Stimulated activated CD4-positive, alpha-beta T cell treated with anti-CD3 and anti-CD28 coated beads, Interleukin-15, amount 100 ng/mL, for 1 hour (primary cell): Measurements from ENCODE around the gene CTH.
"Not testable (repeated sequence)": the region's sequence is repeated elsewhere in the genome, so short reads cannot be mapped to it uniquely, and the experiment has no call there.

ENCODE experiments used
- DNase-seq, 2 donors: peaks; one replicate each; pipeline ENCODE4 v3.0.0-alpha.2; 2020; ENCODE audit warnings: low read depth in 1 of 2, low spot score in 1 of 2

The CTH gene

GRCh38 chr1:70452164-70452939 lies 41.3 kb downstream of the CTH start:
- not testable (repeated sequence) for DNase-seq

GRCh38 chr1:70455291-70455690 lies 44.2 kb downstream of the CTH start:
- no peak for DNase-seq

GRCh38 chr1:70458131-70458530 lies 47.1 kb downstream of the CTH start:
- DNase-seq: no peak

- DNase-seq: no peak
Measured at GRCh38 chr1:70459496-70460225, 48.6 kb downstream of the CTH start.

- not testable (repeated sequence) for DNase-seq
Measured at GRCh38 chr1:70460740-70461713, 50.0 kb downstream of the CTH start.

GRCh38 chr1:70462611-70463010 lies 51.5 kb downstream of the CTH start:
- no peak for DNase-seq

GRCh38 chr1:70465911-70466310 lies 54.8 kb downstream of the CTH start:
- no peak for DNase-seq

GRCh38 chr1:70467531-70467930 lies 56.5 kb downstream of the CTH start:
- DNase-seq: no peak

- no peak for DNase-seq
Measured at GRCh38 chr1:70468180-70468579, 57.1 kb downstream of the CTH start.

- DNase-seq: not testable (repeated sequence)
Measured at GRCh38 chr1:70469184-70469583, 58.1 kb downstream of the CTH start.

- DNase-seq: no peak
Measured at GRCh38 chr1:70475023-70475422, 64.0 kb downstream of the CTH start.

GRCh38 chr1:70477090-70477489 lies 66.0 kb downstream of the CTH start:
- no peak for DNase-seq

GRCh38 chr1:70477905-70478304 lies 66.8 kb downstream of the CTH start:
- not testable (repeated sequence) for DNase-seq

- no peak for DNase-seq
Measured at GRCh38 chr1:70483342-70483741, 72.3 kb downstream of the CTH start.

- DNase-seq: no peak
Measured at GRCh38 chr1:70485624-70486023, 74.6 kb downstream of the CTH start.

- DNase-seq: no peak
Measured at GRCh38 chr1:70486676-70487458, 75.8 kb downstream of the CTH start.

GRCh38 chr1:70487459-70487815 lies 76.4 kb downstream of the CTH start:
- no peak for DNase-seq

- no peak for DNase-seq
Measured at GRCh38 chr1:70487910-70488665, 77.0 kb downstream of the CTH start.
